Neural cell (in vitro differentiated cells): ENCODE results near the gene OR10Z1.

ENCODE experiments used
- CTCF ChIP-seq: fragments of 450-650 bp; IDR thresholded peaks from 2 replicates; pipeline ENCODE4 v1.5.1; 2014; ENCODE audit warnings: antibody characterized with exemption, mild to moderate bottlenecking, moderate library complexity; ENCODE audit not compliant: poor library complexity, severe bottlenecking
- EP300 ChIP-seq: fragments of 450-650 bp; conservative IDR thresholded peaks from 2 replicates; pipeline ENCODE4 v1.6.1; 2014; ENCODE audit warnings: antibody characterized with exemption, mild to moderate bottlenecking, moderate library complexity; ENCODE audit not compliant: poor library complexity, severe bottlenecking
- MXI1 ChIP-seq: fragments of 450-650 bp; conservative IDR thresholded peaks from 2 replicates; pipeline ENCODE4 v1.6.1; 2014; ENCODE audit warnings: antibody characterized with exemption, mild to moderate bottlenecking; ENCODE audit not compliant: poor library complexity, severe bottlenecking
- POLR2AphosphoS5 ChIP-seq: IDR thresholded peaks from 2 replicates; pipeline ENCODE4 v1.6.1; 2012
- RAD21 ChIP-seq: fragments of 450-650 bp; conservative IDR thresholded peaks from 2 replicates; pipeline ENCODE4 v1.6.1; 2014; ENCODE audit warnings: antibody characterized with exemption, mild to moderate bottlenecking, moderate library complexity

- TF ChIP-seq CTCF (no peak), EP300 (no peak), MXI1 (no peak), RAD21 (no peak), POLR2AphosphoS5 (no peak)
Measured at GRCh38 chr1:158611916-158612315, 6.8 kb downstream of the OR10Z1 start.
